C1 segment of cervical spinal cord (tissue), 14 donors: ENCODE measurements around the gene CEMIP2.

Experiments used
- DNase-seq, 14 donors: peaks; one replicate each; lab custom pipeline; 2025; lab: John Stamatoyannopoulos, UW

The CEMIP2 gene

GRCh38 chr9:71746758-71747125 is 21.6 kb downstream of the CEMIP2 start:
- DNase-seq, result no peak

- no peak for DNase-seq
These were observed 22.1 kb downstream of the CEMIP2 start for GRCh38 chr9:71746023-71746757.

- no peak for DNase-seq
These were observed 23.4 kb downstream of the CEMIP2 start for GRCh38 chr9:71744754-71745521.

GRCh38 chr9:71743882-71744281 is 24.4 kb downstream of the CEMIP2 start:
- DNase-seq, result no peak

- no peak for DNase-seq
These were observed 25.1 kb downstream of the CEMIP2 start for GRCh38 chr9:71743217-71743705.

- DNase-seq, result no peak
These were observed 25.6 kb downstream of the CEMIP2 start for GRCh38 chr9:71742703-71743102.

GRCh38 chr9:71741926-71742648 is 26.2 kb downstream of the CEMIP2 start:
- DNase-seq, result no peak

- no peak for DNase-seq
These were observed 28.1 kb downstream of the CEMIP2 start for GRCh38 chr9:71740199-71740598.

- DNase-seq, result no peak
These were observed 30.9 kb downstream of the CEMIP2 start for GRCh38 chr9:71737455-71737854.

GRCh38 chr9:71736236-71736635 is 32.1 kb downstream of the CEMIP2 start:
- DNase-seq, result no peak

GRCh38 chr9:71734950-71735349 is 33.4 kb downstream of the CEMIP2 start:
- no peak for DNase-seq

- DNase-seq, result no peak
These were observed 35.1 kb downstream of the CEMIP2 start for GRCh38 chr9:71733176-71733575.

GRCh38 chr9:71729816-71730526 is 38.3 kb downstream of the CEMIP2 start:
- no peak for DNase-seq

GRCh38 chr9:71726723-71727122 is 41.6 kb downstream of the CEMIP2 start:
- DNase-seq, result no peak

GRCh38 chr9:71725590-71726338 is 42.5 kb downstream of the CEMIP2 start:
- DNase-seq, result no peak

GRCh38 chr9:71721855-71722254 is 46.5 kb downstream of the CEMIP2 start:
- no peak for DNase-seq

GRCh38 chr9:71719562-71719961 is 48.8 kb downstream of the CEMIP2 start:
- DNase-seq, result peak in 1 of 14 donors; percentile 87

GRCh38 chr9:71719088-71719487 is 49.2 kb downstream of the CEMIP2 start:
- no peak for DNase-seq

GRCh38 chr9:71716138-71716909 is 52.0 kb downstream of the CEMIP2 start:
- no peak for DNase-seq

GRCh38 chr9:71710856-71711255 is 57.5 kb downstream of the CEMIP2 start:
- no peak for DNase-seq
